Stimulated activated CD8-positive, alpha-beta memory T cell treated with anti-CD3 and anti-CD28 coated beads, Interleukin-15, amount 100 ng/mL, for 48 hours (primary cell): ENCODE results near the gene FOXN1.

Experiments
- DNase-seq, 2 donors: peaks; one replicate each; pipeline ENCODE4 v3.0.0-alpha.2; 2020; ENCODE audit warnings: low read depth in 2 of 2

Gene FOXN1

DNA sequence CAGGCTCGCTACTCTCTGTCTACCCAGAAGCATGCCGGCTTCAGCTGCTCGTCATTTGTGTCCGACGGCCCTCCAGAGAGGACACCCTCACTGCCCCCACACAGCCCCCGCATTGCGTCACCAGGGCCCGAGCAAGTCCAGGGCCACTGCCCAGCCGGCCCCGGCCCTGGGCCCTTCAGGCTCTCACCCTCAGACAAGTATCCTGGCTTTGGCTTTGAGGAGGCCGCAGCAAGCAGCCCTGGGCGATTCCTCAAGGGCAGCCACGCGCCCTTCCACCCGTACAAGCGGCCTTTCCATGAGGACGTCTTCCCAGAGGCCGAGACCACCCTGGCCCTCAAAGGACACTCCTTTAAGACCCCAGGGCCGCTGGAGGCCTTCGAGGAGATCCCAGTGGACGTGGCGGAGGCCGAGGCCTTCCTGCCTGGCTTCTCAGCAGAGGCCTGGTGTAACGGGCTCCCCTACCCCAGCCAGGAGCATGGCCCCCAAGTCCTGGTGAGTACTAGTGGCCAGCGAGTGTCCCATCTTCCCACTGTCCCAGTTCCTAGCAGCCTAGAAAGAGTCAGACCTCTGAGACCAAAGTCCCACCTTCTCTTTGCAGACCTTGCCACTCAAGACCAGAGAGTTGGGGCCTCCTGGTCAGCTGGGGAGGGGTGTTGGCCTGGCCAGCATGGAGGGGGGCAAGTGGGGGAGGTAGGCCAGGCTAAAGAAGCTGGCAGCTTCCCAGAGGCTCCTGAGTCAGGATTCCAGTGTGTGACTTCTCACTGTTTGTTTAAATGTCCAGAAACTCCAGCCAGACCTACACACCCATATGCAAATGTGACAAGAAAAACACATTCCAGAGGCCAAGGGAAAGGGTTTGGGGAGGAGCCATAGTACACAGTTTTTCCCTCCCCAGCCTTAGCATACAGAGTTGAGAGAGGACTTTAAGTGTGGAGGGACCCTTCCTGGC is 18.6 kb downstream of the FOXN1 start:
- DNase-seq, result no peak

DNA sequence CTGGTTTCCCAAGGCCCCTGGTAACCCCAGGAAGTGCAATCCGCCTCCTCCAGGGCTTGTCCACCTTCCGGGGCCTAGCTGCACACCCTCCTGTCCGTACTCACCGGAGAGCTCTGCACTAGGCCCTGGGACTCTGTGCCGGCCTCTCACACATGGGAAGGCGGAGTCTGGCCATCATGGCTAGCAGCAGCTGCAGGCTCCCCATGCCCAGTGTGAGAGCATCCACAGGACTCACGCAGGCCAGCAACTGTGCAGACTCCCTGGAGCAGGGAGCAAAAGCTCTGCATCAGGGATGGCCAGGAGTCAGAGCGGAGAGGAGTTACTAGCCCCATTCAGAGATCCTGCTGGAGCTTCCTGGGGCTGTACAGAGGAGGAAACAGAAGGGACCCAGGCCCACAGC is 20.2 kb downstream of the FOXN1 start:
- DNase-seq, result no peak

DNA sequence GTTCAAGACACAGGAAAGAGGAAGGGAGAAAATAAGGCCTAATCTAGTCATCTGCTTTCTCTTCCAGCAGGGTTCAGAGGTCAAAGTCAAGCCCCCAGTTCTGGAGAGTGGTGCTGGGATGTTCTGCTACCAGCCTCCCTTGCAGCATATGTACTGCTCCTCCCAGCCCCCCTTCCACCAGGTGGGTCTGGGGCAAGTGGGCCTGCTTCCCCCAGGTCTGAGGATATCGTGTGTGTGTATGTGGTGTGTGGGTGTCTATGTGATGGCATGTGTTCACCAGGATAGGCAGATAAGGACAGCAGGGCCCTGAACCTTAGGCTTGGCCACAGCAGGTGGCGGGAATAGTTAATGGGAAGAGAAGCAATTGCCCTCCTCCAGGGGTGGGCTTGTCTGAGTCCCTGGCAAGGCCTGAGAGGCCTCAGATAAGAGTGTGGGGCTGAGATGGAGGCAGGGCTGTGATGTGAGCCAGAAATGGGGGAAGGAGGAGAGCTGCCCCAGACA is 21.1 kb downstream of the FOXN1 start:
- no peak for DNase-seq

DNA sequence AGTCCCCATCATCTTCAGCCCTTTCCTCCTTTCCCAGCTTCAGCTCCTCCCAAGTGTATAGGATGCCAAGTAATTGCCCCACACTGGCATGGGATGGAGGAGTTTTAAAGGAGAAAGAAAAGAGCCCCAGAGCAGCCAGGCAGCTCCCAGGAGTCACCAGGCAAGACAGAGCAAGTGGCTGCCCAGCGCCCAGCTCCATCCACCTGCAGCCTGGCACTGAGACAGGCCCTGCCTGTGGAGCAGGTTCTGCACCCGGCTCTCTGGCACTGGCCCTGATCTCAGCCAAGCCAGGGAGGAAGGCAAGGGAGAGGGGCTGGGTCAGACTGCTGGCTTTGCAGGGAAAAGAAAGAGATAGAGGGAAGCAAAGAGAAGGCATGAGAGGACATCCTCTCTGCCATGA is 21.7 kb downstream of the FOXN1 start:
- DNase-seq, result no peak

DNA sequence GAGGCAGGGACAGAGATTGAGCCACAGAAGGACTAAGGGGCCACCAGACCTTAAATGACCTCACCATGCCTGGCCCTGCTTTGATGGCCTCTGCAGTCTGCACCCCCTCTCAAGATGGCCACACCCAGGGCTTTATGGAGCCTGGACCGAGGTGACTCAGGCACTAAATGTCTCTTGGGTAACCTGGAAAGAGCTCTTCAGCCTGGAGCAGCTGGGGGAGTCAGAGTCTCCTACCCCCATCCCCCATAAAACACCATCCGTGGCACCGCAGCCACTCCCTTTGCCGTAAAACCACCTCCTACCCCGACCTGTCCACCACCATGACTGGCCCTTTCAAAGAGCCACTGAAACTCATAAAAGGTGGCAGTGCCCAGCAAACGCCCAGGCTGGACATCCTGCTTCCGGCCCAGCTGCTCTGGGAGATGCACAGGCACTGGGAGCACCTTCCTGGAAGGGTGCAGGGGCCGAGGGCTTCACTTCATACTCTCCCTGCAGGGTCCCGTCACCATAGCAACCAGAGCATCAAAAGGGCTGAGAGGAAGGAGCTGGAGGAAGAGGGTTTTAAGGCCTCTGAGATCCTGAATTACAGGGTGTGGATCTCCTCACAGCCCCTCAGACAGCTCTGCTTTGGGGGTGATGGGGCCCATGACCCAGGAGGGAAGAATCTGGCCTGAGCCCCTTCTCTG is 22.3 kb downstream of the FOXN1 start:
- DNase-seq, result no peak

DNA sequence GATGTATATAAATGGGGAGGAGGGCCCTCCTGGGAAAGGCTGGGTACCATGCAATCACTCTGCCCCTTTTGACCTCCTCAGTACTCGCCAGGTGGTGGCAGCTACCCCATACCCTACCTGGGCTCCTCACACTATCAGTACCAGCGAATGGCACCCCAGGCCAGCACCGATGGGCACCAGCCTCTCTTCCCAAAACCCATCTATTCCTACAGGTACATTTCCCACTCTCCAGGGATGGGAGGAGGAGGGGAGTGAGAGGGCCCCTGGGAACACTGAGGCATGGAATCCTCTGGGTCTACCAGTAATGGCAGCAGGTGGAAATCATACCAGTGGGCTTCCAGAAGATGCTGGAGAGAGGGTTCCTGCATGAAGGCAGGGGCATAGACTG is 22.9 kb downstream of the FOXN1 start:
- no peak for DNase-seq

DNA sequence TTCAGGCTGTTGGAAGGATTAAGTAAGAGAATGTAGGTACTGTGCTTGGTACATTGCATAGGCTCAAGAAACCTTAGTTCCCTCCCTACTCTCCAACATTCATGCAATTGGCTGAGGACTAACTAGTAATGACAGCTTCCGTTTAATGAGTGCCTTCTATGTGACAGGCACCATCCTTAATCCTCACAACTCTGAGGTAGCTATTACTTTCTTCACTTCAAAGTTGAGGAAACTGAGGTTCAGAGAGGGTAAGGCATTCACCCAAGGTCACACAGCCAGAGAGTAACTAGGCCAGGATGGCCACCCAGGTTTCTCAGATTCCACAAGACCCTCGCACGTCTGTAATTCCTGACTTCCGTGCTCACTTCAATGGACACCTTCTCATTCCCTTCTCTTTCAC is 24.1 kb downstream of the FOXN1 start:
- no peak for DNase-seq

DNA sequence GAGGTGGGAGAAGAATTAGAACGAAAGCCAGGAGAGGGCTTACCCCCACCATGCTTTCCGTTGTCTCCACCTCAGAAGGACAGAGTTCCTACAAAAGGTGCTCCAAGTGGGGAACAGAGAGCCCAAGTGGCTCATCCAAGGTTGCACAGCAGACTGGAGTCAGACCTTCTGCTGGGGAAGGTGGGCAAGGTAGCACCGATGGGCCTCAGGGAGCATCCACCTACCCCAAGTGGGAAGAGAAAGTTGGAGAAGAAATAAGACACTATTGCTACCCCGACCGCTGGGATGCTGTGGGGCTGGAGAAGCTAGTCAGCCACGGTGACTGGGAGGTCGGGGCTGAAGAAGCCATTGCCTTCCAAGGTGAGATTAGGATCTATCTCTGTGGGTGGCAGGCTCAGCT is 24.8 kb downstream of the FOXN1 start:
- no peak for DNase-seq

DNA sequence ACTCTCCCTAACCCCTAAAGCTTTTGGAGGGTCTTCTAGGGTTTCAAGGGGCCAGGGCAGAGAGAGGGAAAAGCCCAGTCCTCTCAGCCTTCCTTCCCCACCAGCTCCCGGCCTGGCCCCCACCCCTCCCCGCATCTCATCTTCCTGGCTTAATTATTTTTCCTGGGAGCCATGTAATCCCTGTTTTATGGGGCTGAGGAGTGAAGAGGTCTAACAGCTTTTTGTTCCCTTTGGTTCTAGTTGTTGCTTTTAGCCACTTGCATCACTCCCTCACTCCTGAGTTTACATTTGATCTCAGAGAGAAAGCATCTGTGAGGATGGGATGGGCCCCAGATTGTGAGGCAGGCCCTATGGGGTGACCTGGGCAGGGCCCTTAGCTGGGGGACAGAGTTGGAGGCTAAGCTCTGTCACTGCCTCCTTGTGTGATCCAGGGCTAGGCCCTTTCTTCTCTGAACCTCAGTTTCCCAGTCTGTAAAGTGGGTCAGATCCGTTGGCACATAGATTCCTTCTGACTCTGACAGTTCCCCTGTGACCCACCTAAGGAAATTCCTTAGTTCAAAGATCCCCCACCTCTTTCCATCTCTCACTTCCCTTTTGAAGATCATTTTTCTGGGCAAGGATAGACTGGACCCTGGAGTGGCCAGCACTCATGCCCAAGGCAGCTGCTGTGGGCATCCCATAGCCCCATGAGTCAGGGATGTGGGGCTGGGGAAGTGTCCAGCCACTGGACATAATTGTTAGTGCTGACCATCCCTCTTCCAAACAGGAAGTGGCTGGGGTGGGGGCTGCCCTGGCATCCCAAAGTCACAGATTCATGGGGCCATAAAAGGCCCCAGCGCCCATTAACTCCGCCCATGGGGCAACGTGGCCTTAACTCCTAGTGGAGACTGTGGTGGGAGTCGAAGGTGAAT is 26.2 kb downstream of the FOXN1 start:
- no peak for DNase-seq

DNA sequence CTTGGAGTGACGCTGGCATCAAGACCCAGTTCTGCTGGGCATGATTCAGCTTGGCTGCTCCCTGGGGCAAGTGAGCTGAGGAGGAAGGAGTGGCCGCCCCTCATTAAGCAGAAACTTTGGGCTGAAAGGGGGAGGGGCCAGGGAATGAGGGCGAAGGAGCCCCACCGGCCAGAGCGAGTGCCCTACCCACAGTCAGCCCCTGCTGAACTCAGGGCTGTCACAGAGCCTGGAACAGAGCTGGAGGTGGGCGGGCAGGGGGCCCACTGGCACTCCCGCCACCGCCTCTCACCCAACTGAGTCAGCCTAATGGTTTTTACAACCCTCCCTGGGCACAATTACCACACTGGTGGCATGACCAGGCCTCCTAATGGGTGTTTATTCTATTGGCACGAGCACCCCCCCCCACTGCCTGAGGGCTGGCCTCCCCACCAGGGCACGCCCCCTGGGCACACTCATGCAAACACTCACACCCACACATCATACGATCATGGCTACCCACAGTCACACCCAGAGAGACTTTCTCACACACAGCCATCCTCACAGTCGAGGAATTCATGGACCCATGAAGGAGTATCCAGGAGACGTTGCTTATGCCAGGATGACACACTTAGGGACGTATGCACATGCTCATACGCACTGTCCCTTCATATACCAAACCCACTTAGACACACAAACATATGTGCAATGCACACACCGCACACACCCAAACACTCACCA is 27.1 kb downstream of the FOXN1 start:
- DNase-seq, result no peak

DNA sequence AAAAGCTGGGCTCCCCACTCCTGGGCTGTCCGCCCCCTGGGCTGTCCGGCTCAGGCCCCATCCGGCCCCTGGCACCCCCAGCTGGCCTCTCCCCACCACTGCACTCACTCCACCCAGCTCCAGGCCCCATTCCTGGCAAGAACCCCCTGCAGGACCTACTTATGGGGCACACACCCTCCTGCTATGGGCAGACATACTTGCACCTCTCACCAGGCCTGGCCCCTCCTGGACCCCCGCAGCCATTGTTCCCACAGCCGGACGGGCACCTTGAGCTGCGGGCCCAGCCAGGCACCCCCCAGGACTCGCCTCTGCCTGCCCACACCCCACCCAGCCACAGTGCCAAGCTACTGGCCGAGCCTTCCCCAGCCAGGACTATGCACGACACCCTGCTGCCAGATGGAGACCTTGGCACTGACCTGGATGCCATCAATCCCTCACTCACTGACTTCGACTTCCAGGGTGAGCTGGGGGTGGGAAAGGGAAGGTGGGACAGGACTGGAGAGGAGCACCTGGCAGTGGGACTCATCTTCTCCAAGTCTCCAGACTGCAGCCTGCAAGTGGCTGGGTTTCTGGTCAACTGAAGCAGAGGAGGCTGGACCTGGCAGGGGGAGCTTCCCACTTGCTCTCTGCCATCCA is 28.7 kb downstream of the FOXN1 start:
- no peak for DNase-seq

DNA sequence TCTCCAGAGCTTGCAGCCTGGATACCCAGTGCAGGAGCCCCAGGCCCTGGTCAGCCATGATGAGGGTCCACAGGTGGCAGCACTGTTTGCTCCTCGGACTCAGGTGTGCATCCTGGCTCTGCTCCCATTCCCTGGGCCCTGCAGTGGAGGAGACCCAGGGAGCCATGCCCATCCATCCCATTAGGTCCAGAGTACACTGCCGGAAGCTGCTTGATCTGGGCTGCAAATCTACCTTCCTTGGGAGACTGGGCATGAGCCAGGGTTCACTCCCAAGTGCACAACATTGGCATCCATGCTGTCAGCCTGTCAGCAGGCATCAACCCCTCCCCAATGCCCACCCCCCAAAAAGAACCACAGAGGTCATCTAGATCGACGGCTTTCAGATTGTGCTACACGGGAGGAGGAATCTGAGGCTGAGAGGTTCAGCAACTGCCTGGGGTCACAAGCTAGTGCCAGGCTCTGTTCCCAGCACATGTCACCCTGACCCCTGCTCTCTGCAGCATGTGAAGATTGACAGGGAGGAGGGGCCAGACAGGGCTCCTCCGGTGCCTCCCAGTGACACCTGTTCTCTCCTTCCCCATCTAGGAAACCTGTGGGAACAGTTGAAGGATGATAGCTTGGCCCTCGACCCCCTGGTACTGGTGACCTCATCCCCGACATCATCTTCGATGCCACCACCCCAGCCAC is 30.5 kb downstream of the FOXN1 start:
- DNase-seq, result no peak

DNA sequence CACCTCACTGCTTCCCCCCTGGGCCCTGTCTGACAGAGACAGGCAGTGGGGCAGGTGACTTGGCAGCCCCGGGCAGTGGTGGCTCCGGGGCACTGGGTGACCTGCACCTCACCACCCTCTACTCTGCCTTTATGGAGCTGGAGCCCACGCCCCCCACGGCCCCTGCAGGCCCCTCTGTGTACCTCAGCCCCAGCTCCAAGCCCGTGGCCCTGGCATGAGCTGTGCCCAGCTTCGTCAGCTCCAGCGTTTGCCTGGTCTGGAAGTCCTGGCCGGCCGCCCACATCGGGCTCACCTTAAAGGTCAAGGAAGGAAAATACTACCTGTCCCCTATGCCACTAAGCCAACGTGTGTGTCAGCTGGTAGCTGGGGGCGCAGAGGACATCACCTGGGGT is 31.1 kb downstream of the FOXN1 start:
- no peak for DNase-seq

DNA sequence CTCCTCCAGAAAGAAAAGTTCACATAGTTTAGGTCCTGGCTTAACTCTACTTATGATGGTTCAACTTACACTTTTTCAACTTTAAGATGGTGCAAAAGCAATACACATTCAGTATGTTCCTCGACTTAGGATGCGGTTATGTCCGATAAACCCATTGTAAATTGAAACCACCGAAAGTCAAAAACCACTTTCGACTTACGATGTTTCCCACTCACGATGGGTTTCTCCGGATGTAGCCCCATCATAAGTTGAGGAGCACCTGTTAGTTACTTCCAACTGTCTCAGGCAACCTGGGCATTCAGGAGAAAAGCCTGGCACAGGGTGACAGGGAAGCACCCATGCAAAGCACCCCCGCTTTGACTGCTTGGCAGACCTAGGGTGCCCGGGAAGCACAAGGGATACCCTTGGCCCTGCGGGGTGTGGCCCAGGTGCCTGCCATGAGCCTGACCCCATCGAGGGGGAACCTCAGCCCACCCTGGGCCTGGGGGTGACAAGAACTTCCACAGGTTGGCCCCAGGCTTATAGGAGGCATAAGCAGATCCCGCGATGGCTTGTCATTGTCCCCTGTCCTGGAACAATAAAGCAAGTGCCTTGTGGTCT is 32.2 kb downstream of the FOXN1 start:
- no peak for DNase-seq

DNA sequence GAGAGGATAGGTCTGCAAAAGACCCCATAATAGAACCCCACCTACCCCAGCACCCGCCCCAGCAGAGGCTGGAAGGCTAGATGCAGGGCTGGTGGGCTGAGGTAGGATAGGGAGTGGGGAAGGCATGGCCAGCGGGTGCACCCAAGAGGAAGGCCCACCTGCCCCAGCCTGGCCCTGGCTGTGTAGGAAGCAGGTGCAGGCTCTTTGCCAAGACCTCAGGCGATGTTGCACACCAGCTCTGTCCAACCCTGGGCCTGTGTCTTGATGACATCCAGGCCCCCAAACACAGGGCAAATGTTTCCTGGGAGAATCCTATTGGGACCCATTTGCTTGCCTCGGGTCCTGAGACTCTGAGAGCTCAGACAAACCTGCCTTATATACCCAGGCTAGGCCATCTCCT is 34.1 kb downstream of the FOXN1 start:
- no peak for DNase-seq

DNA sequence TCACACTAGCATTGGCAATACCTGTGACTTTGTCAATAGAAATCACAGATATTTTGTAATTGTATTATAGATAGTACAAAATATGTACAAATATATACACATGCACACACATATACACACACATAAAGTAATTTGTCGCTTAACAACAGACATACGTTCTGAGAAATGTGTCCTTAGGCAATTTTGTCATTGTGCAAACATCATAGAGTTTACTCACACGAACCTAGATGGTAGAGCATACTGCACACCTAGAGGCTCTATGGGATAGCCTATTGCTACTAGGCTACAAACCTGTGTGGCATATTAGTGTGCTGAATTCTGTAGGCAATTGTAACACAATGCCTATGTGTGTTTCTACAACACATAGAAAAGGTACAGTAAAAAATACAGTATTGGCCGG is 35.3 kb downstream of the FOXN1 start:
- DNase-seq, result no peak

DNA sequence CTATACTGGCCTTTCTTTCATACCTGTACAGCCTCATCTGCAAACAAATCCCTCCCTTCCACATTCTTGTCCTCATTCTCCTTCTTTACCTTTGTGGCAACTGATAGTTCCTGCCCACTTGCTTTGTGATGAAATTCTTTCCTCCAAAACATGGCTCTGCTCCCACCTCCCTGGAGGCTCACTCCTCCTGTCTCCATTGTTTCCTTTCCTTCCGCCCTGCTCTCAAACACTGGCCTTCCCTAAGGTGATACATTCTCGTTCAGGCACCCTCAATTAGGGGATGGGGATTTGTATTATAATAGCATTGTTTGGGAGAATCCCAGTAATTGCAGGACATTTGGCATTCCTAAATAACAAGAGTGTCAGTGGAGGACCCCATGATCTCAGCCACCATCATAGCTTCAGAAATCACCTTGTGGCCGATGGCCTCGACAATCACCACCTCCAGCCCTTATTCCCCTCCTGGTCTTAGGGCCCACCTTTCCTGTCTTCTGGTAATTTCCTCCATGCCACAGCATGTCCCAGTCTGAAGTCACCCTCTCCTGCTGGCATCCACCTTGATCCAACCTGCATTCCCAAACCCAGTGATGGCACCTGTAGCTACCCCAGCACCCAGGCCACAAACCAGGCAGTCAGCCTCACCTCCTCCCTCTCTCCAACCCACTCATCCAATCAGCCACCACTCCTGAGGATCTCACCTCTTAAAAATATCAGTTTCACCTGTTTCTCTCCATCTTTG is 38.4 kb downstream of the FOXN1 start:
- DNase-seq, result no peak

DNA sequence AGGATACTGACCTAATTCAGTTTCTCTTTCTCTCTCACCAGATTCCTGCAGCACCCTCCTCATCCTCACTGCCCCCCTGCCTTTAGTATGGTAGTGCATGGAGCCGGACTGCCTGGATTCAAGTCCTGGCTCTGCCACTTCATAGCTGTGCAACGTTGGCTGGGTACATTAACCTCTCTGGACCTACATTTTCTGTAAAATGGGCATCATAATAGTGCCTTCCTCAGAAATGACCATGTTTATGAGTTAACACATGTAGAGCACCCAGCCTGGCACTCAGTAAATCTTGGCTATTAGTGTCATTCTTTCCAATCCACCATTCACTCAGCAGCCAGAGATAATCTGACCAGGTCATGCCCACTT is 39.0 kb downstream of the FOXN1 start:
- DNase-seq, result no peak

DNA sequence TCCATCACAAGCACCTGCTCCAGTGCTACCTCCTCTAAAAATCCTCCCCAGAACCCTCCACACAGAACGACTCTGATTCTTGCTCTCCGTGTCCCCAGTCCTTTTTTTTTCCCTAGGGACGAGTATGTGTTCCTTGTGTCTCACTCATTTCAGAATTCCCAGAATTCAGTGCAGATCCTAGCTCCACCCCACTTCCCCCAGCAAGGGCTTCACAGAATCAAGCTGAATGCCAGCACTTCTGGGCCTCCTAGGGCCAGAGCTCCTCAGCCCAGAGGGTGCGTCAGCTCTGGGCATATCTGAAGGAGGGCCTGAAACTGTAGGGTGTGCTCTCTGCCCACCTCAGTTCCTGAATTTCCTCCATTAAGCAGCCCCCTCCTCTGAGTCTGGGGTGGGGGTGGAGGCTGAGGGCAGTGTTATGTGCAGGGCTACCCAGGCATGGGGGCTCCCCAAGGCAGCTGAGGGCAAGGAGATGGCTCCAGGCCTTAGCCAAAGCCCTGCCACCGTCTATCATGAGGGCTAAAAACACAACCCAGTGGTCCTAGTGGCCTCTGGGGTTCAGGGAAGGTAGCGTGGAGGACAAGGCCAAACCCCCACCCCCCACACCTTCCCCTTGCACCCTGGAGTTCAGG is 39.8 kb downstream of the FOXN1 start:
- DNase-seq, result no peak
